Esophagus squamous epithelium (tissue), 4 donors: ENCODE data around the gene CDKL2.

Experiments used
- POLR2A ChIP-seq, 4 donors: fragments of 450-650 bp; IDR thresholded peaks; one replicate each; pipeline ENCODE4 v1.6.1; 2017; ENCODE audit warnings: antibody characterized with exemption in 4 of 4, mild to moderate bottlenecking in 4 of 4, moderate library complexity in 3 of 4
- TF ChIP-seq, protein P1 (sequence below), 6 experiments: fragments of 450-650 bp in 4 of 6; fragments of 200-600 bp in 2 of 6; sonication (generic) in 2 of 6; IDR thresholded peaks; one replicate each; pipeline ENCODE4 v1.5.1; 2016 to 2019; ENCODE audit warnings: antibody characterized with exemption in 6 of 6, mild to moderate bottlenecking in 4 of 6, moderate library complexity in 4 of 6

DNA sequence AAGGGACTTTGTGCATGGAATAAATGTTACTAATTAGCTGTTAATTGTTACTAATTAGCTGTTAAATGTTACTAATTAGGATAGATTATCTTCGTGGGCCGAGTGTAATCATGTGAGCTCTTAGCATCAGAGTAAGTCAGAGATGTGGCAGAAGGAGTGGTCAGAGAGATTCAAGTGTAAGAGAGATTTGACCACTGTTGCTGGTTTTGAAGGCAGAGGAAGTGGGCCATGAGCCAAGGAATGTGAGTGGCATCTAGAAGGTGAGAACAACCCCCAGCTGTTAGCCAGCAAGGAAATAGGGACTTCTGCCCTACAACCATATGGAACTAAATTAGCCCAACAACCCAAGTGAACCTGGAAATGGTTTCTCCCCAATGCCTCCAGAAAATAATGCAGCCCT, 46.3 kb downstream of the CDKL2 start:
- TF ChIP-seq, protein P1, sequence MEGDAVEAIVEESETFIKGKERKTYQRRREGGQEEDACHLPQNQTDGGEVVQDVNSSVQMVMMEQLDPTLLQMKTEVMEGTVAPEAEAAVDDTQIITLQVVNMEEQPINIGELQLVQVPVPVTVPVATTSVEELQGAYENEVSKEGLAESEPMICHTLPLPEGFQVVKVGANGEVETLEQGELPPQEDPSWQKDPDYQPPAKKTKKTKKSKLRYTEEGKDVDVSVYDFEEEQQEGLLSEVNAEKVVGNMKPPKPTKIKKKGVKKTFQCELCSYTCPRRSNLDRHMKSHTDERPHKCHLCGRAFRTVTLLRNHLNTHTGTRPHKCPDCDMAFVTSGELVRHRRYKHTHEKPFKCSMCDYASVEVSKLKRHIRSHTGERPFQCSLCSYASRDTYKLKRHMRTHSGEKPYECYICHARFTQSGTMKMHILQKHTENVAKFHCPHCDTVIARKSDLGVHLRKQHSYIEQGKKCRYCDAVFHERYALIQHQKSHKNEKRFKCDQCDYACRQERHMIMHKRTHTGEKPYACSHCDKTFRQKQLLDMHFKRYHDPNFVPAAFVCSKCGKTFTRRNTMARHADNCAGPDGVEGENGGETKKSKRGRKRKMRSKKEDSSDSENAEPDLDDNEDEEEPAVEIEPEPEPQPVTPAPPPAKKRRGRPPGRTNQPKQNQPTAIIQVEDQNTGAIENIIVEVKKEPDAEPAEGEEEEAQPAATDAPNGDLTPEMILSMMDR (IDR thresholded peaks at IDR 0.05), result no peak
- no peak for TF ChIP-seq POLR2A (IDR thresholded peaks at IDR 0.05)
